MCF 10A (cell line): ENCODE measurements around the gene GPR137. TPM values are rescaled to one million over a fixed set of nuclear protein-coding genes. Genes with fewer than 3 reads are reported as not detected.

Source experiments
- BruUV-seq: library from RNA; stranded (reverse); fragments of 400-500 nt; replicated peaks from 2 replicates; lab custom pipeline; 2021; lab: Mats Ljungman, UMichigan
- CTCF ChIA-PET: fragments of 300-600 bp; sonication (Branson Sonifier 250); formaldehyde crosslinking; extraction: SDS; loops from one replicate; lab custom pipeline; 2021; ENCODE audit warnings: antibody characterized with exemption, inconsistent platforms; lab: Yijun Ruan, JAX
- POLR2A ChIA-PET: fragments of 300-600, 350-650 bp; sonication (Branson Sonifier 250); formaldehyde crosslinking; extraction: SDS; loops from one replicate; lab custom pipeline; 2020; ENCODE audit warnings: antibody characterized with exemption, inconsistent platforms; lab: Yijun Ruan, JAX
- DNase-seq: peaks from one replicate; pipeline ENCODE4 v3.0.0-alpha.2; 2018; ENCODE audit not compliant: unreplicated experiment
- H3K27ac Mint-ChIP-seq: one replicate; pipeline ENCODE4 v1.8.0; 2022; ENCODE audit warnings: mild to moderate bottlenecking, low read depth, mixed read lengths; ENCODE audit not compliant: unreplicated experiment
- H3K27me3 Mint-ChIP-seq: one replicate; pipeline ENCODE4 v1.8.0; 2022; ENCODE audit warnings: mixed read lengths; ENCODE audit not compliant: insufficient read depth, unreplicated experiment
- H3K36me3 Mint-ChIP-seq: one replicate; pipeline ENCODE4 v1.8.0; 2022; ENCODE audit warnings: mild to moderate bottlenecking, moderate library complexity, mixed read lengths; ENCODE audit not compliant: insufficient read depth, unreplicated experiment
- H3K4me1 Mint-ChIP-seq: one replicate; pipeline ENCODE4 v1.8.0; 2022; ENCODE audit warnings: mixed read lengths; ENCODE audit not compliant: insufficient read depth, unreplicated experiment
- H3K4me3 Mint-ChIP-seq: one replicate; pipeline ENCODE4 v1.8.0; 2022; ENCODE audit warnings: mild to moderate bottlenecking, moderate library complexity, mixed read lengths; ENCODE audit not compliant: unreplicated experiment
- H3K9me3 Mint-ChIP-seq: one replicate; pipeline ENCODE4 v1.8.0; 2022; ENCODE audit warnings: mixed read lengths; ENCODE audit not compliant: unreplicated experiment
- intact Hi-C: fragments of 100-400 bp; cut with micrococcal nuclease; formaldehyde crosslinking; loops from 2 replicates; pipeline ENCODE4 v1.14.1; 2022
- total RNA-seq: library from RNA; stranded (reverse); gene quantifications from 2 replicates; pipeline ENCODE4 v1.2.3, GENCODE V29; 2022
- TF ChIP-seq, protein P1 (sequence below): fragments of 200-600 bp; IDR thresholded peaks from one replicate; pipeline ENCODE4 v1.8.0; 2022; ENCODE audit warnings: antibody characterized with exemption, mild to moderate bottlenecking; ENCODE audit not compliant: unreplicated experiment

Gene GPR137
- total RNA-seq, 1 experiment from 2014 or later, result 36.0 TPM

- intact Hi-C loops, result no loop called here
- ChIA-PET CTCF (interaction anchor here (0.7 to 1.5 kb wide), 2 partner anchors 48 to 51 kb away, joined by 3 to 5 read pairs; no protein-coding TSS in a partner anchor), POLR2A (interaction anchor here (1.6 to 3.1 kb wide), 2 partner anchors 11 to 13 kb away, joined by 5 to 10 read pairs; no protein-coding TSS in a partner anchor)
- Mint-ChIP-seq H3K36me3 (peaks cover 24% of the 10 kb centered on the region), H3K27me3 (no peaks in the 10 kb centered on the region), H3K9me3 (no peaks in the 10 kb centered on the region), H3K27ac (no peak overlapping the region), H3K4me1 (peaks cover 6% of the 10 kb centered on the region), H3K4me3 (no peak overlapping the region)
- DNase-seq, result no peak
- TF ChIP-seq, protein P1, sequence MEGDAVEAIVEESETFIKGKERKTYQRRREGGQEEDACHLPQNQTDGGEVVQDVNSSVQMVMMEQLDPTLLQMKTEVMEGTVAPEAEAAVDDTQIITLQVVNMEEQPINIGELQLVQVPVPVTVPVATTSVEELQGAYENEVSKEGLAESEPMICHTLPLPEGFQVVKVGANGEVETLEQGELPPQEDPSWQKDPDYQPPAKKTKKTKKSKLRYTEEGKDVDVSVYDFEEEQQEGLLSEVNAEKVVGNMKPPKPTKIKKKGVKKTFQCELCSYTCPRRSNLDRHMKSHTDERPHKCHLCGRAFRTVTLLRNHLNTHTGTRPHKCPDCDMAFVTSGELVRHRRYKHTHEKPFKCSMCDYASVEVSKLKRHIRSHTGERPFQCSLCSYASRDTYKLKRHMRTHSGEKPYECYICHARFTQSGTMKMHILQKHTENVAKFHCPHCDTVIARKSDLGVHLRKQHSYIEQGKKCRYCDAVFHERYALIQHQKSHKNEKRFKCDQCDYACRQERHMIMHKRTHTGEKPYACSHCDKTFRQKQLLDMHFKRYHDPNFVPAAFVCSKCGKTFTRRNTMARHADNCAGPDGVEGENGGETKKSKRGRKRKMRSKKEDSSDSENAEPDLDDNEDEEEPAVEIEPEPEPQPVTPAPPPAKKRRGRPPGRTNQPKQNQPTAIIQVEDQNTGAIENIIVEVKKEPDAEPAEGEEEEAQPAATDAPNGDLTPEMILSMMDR, result no peak
- BruUV-seq, result no TSS peak
Measured at GRCh38 chr11:64256300-64256699, 29.3 kb upstream of the GPR137 start.

GRCh38 chr11:64258356-64258755, 27.3 kb upstream of the GPR137 start:
- TF ChIP-seq, protein P1, result no peak
- no peak overlapping the region for H3K27ac Mint-ChIP-seq
- intact Hi-C loops, result no loop called here
- no peaks in the 10 kb centered on the region for H3K9me3 Mint-ChIP-seq
- H3K36me3 Mint-ChIP-seq, result peaks cover 36% of the 10 kb centered on the region
- peaks cover 6% of the 10 kb centered on the region for H3K4me1 Mint-ChIP-seq
- H3K4me3 Mint-ChIP-seq, result no peak overlapping the region
- ChIA-PET CTCF (interaction anchor here (0.9 kb wide), 1 partner anchor 32 kb away, joined by 4 read pairs; no protein-coding TSS in a partner anchor), POLR2A (interaction anchor here (1.4 to 3.1 kb wide), 2 partner anchors 11 to 26 kb away, joined by 4 to 10 read pairs; partner anchors contain the start of gene BAD)
- BruUV-seq, result no TSS peak
- H3K27me3 Mint-ChIP-seq, result no peaks in the 10 kb centered on the region
- DNase-seq, result no peak

DNA sequence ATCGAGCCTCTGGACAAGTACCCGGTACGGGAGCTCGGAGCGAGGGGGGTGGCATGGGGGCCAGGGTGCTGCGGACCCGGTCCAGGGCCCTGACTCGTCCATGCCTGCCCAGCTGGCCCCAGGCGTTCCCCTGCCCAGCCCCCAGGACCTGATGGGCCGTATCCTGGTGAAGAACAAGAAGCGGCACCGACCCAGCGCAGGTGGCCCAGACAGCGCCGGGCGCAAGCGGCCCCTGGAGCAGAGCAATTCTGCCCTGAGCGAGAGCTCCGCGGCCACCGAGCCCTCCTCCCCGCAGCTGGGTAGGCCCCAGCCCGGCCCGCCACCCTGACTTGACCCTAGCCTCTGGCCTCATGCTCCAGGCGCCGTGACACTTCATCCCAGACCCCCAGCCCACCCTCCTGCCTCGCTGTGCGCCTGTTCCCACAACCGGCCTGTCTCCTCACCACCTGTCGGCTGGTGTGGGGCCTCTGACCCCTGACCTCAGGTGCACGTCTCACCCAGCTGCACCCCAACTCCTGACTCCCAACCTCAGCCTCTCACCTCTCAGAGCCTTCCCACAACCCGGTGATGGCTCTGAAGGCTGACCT, 26.6 kb upstream of the GPR137 start:
- ChIA-PET POLR2A (interaction anchor here (1.2 kb wide), 1 partner anchor 9 kb away, joined by 3 read pairs; no protein-coding TSS in a partner anchor), CTCF (interaction anchor here (0.9 to 1.1 kb wide), 2 partner anchors 32 to 96 kb away, joined by 4 read pairs; no protein-coding TSS in a partner anchor)
- Mint-ChIP-seq H3K4me3 (no peak overlapping the region), H3K27ac (peak overlapping the region; percentile 3), H3K27me3 (no peaks in the 10 kb centered on the region), H3K4me1 (peaks cover 6% of the 10 kb centered on the region), H3K36me3 (peaks cover 38% of the 10 kb centered on the region), H3K9me3 (no peaks in the 10 kb centered on the region)
- intact Hi-C loops, result no loop called here
- DNase-seq, result no peak
- TF ChIP-seq, protein P1, result no peak
- BruUV-seq, result no TSS peak

- Mint-ChIP-seq H3K9me3 (no peaks in the 10 kb centered on the region), H3K4me3 (no peak overlapping the region), H3K27ac (peak overlapping the region; percentile 3), H3K36me3 (peaks cover 44% of the 10 kb centered on the region), H3K4me1 (peaks cover 6% of the 10 kb centered on the region), H3K27me3 (no peaks in the 10 kb centered on the region)
- intact Hi-C loops, result no loop called here
- CTCF ChIA-PET, result interaction anchor here (1.1 kb wide), 1 partner anchor 95 kb away, joined by 4 read pairs; no protein-coding TSS in a partner anchor
- TF ChIP-seq, protein P1, result no peak
- no peak for DNase-seq
- POLR2A ChIA-PET, result interaction anchor here (1.2 kb wide), 1 partner anchor 9 kb away, joined by 3 read pairs; no protein-coding TSS in a partner anchor
- BruUV-seq, result no TSS peak
Measured at GRCh38 chr11:64259533-64260067, 26.0 kb upstream of the GPR137 start.
